GM12891 (cell line): ENCODE data around the gene SPEM3.

Experiments used
- POLR2A ChIP-seq: IDR thresholded peaks from 2 replicates; pipeline ENCODE4 v1.6.1; 2011; ENCODE audit warnings: low read depth, low read length, control low read depth
- POLR2AphosphoS5 ChIP-seq: IDR thresholded peaks from 2 replicates; pipeline ENCODE4 v1.6.1; 2011; ENCODE audit warnings: low read depth, low read length, control low read depth
- POU2F2 ChIP-seq: IDR thresholded peaks from 2 replicates; pipeline ENCODE4 v1.6.1; 2011; ENCODE audit warnings: low read depth, mild to moderate bottlenecking, control low read depth, low read length, moderate library complexity
- SPI1 ChIP-seq: IDR thresholded peaks from 2 replicates; pipeline ENCODE4 v1.6.1; 2011; ENCODE audit warnings: low read depth, low read length, control low read depth

- TF ChIP-seq POLR2AphosphoS5 (no peak), POLR2A (no peak), POU2F2 (no peak), SPI1 (no peak)
Observed at GRCh38 chr17:7459961-7460545, 31.4 kb downstream of the SPEM3 start.
